Fibroblast of the aortic adventitia (primary cell): ENCODE data around the gene GPR137B. TPM values are rescaled to one million over a fixed set of nuclear protein-coding genes. Genes with fewer than 3 reads are reported as not detected.

Source experiments
- DNase-seq: peaks from one replicate; pipeline ENCODE4 v3.0.0-alpha.2; 2010; ENCODE audit warnings: low read depth
- H3K4me3 ChIP-seq: 2 replicates; pipeline ENCODE4 v1.5.1; 2011; ENCODE audit warnings: low read depth, mild to moderate bottlenecking, control low read depth, low read length, moderate library complexity
- total RNA-seq: library from RNA; depleted of rRNA; stranded (reverse); fragments of >200 nt; gene quantifications from 2 replicates; pipeline ENCODE4 v1.2.3, GENCODE V29; 2012; ENCODE audit warnings: low replicate concordance
- TF ChIP-seq, protein P1 (sequence below): IDR thresholded peaks from 2 replicates; pipeline ENCODE4 v1.5.1; 2011; ENCODE audit warnings: mild to moderate bottlenecking, low read length, control low read depth, inconsistent platforms; ENCODE audit not compliant: insufficient read depth

Gene GPR137B
- total RNA-seq, 1 donor, result 14.9 TPM

DNA sequence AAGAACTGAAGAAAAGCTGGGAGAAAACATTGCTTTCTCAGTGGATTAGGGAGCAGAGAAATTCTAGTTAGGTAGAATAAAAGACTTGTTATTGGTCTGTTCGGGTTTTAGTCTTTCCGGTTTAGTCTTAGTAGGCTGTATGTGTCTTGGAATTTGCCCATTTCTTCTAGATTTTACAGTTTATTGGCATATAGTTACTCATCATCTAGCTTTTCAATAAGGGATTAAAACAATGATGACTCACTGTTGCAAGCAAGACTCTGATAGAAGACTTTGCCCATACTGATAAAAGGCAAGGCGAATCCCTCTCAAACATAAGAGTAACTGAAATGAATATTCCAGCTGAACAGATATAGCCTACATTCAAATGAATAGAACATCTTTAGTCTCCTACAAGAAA is 62.3 kb downstream of the GPR137B start:
- no peak for DNase-seq
- TF ChIP-seq, protein P1, sequence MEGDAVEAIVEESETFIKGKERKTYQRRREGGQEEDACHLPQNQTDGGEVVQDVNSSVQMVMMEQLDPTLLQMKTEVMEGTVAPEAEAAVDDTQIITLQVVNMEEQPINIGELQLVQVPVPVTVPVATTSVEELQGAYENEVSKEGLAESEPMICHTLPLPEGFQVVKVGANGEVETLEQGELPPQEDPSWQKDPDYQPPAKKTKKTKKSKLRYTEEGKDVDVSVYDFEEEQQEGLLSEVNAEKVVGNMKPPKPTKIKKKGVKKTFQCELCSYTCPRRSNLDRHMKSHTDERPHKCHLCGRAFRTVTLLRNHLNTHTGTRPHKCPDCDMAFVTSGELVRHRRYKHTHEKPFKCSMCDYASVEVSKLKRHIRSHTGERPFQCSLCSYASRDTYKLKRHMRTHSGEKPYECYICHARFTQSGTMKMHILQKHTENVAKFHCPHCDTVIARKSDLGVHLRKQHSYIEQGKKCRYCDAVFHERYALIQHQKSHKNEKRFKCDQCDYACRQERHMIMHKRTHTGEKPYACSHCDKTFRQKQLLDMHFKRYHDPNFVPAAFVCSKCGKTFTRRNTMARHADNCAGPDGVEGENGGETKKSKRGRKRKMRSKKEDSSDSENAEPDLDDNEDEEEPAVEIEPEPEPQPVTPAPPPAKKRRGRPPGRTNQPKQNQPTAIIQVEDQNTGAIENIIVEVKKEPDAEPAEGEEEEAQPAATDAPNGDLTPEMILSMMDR, result no peak
- H3K4me3 ChIP-seq, result no peak overlapping the region

DNA sequence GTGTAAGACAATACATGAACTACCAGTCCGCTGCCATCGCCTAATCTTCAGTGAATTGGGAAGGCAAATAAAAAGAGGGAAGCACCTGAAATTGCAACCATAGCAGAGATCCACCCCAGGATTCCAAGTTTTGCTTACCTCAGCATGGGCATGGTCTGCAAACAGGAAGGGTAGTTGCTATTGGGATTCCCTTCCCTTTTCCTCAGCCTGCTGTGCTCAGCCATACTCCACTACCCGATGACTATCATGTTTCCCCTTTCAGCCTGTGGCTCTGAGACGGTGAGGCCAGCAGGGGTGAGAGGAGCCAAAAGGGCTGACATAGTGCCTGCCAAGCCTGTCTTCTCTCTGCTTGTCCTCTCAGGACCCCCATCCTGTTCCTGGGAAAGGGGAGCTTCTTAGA is 64.2 kb downstream of the GPR137B start:
- DNase-seq, result no peak
- no peak overlapping the region for H3K4me3 ChIP-seq
- TF ChIP-seq, protein P1, result no peak

DNA sequence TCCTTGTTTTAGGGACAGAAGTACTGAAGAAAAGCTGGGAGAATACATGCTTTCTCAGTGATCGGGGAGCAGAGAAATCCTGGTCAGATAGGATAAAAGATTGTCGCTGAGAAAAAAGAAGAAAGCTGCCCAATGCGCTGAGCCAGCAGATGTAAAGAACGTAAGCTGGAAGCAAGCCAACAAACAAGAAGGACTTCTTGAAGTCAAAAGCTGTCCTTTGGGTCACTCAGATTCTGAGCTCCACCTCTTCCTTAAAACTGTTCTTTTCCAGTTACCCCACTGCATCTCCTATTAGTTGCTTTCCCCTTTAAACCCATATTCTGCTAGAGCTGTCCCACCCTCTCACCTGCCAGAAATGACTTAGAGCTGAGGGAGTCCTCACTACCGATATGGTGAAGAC is 64.8 kb downstream of the GPR137B start:
- no peak for DNase-seq
- no peak overlapping the region for H3K4me3 ChIP-seq
- TF ChIP-seq, protein P1, result no peak

DNA sequence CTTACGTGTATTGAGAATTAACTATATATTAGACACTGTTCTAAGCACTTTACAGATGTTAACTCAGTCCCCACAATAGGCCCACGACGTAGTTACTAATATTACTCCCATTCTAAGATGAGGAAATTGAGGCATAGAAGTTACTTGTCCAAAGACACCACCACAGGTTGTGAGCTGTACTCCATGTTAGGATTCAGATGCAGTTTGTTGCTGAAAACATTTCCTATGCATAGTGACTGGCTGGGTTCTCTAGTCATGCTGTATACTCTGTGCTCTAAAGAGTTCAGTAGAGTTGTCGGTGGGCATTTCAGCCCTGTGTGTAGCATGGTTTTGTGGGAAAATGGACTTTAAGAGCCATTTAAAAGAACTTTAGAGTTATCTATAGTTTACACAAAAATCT is 65.2 kb downstream of the GPR137B start:
- no peak overlapping the region for H3K4me3 ChIP-seq
- no peak for DNase-seq
- TF ChIP-seq, protein P1, result no peak

DNA sequence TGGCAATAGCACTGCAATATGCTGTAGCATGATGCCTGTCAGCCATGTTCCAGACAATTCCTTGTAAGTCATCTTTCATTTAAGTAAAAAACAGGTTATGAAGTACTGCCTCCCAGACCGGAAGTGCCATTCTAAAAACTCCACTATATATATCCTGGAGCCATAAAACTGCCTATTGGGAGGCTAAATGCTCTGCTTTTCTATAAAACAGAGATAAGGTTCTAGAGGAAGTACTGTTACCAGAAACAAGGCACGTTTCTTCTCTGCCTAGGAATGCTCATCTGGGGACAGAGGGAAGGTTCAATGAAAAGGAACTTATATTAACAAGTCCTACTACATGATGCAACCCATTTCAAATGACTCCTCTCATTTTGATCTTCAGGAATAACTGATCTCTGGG is 66.8 kb downstream of the GPR137B start:
- TF ChIP-seq, protein P1, result no peak
- no peak for DNase-seq
- H3K4me3 ChIP-seq, result no peak overlapping the region

DNA sequence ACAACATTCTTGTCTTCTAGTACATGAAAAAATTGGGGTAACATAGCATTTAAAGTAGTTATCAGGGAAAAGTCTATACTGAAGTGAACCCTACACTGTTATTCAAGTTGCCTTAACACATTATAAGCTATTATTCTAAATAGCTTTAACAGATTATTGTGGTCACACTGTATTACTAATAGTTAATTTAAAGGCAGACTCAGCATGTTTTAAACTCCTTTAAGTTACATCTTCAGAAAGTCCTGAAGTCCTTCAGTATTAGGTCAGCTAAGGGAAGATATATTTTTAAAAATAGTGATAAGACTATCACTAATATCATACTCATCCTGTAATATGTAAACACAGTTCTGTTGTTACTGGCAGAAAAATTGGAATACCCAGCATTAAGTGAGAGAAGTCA is 67.4 kb downstream of the GPR137B start:
- TF ChIP-seq, protein P1, result no peak
- no peak overlapping the region for H3K4me3 ChIP-seq
- no peak for DNase-seq

DNA sequence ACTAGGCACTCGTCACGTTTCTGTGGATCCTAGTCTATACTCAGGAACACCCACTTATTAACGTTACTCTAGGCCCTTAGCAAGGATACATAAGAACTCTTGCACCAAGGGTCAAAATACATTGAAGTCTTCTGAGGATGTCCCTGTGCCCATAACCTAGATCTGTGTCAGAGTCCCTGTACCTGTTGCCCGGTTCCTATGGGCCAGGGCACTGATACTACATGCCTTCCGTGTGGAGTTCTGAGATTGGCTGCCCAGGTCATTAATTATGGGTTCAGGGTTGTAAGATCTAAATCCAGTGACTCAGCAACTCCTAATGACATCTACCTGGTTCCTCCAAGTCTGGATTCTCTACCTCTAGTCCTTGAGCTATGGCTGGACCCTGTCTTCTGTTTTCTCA is 69.5 kb downstream of the GPR137B start:
- TF ChIP-seq, protein P1, result no peak
- no peak overlapping the region for H3K4me3 ChIP-seq
- DNase-seq, result no peak
